GM18502 (cell line): ENCODE measurements around the gene AMBP.

Experiments used
- ATAC-seq: cut with Tn5 transposase; IDR thresholded peaks from one replicate; pipeline ENCODE4 v1.9.1; 2021; ENCODE audit warnings: mild to moderate bottlenecking; ENCODE audit not compliant: unreplicated experiment, poor library complexity

AMBP gene

GRCh38 chr9:114078021-114078780 lies at the start of gene AMBP:
Gene AMBP, minus strand, starts transcription at chr9:114078300. Its CDS starts 91 bp downstream, at chr9:114078209.
- no peak for ATAC-seq

- no peak for ATAC-seq
Measured at GRCh38 chr9:114126247-114127060, 48.4 kb upstream of the AMBP start.

GRCh38 chr9:114125476-114126013 lies 47.4 kb upstream of the AMBP start:
- no peak for ATAC-seq

GRCh38 chr9:114124666-114125475 lies 46.8 kb upstream of the AMBP start:
- ATAC-seq: no peak

GRCh38 chr9:114124138-114124537 lies 46.0 kb upstream of the AMBP start:
- ATAC-seq: no peak

- no peak for ATAC-seq
Measured at GRCh38 chr9:114123031-114123977, 45.2 kb upstream of the AMBP start.

- no peak for ATAC-seq
Measured at GRCh38 chr9:114122136-114123027, 44.3 kb upstream of the AMBP start.

GRCh38 chr9:114121227-114122135 lies 43.4 kb upstream of the AMBP start:
- ATAC-seq: no peak

GRCh38 chr9:114120192-114121014 lies 42.3 kb upstream of the AMBP start:
- no peak for ATAC-seq

GRCh38 chr9:114119242-114120191 lies 41.4 kb upstream of the AMBP start:
- ATAC-seq: no peak

GRCh38 chr9:114117996-114118830 lies 40.1 kb upstream of the AMBP start:
- no peak for ATAC-seq

- ATAC-seq: no peak
Measured at GRCh38 chr9:114117614-114117995, 39.5 kb upstream of the AMBP start.

GRCh38 chr9:114116126-114116747 lies 38.1 kb upstream of the AMBP start:
- no peak for ATAC-seq

- no peak for ATAC-seq
Measured at GRCh38 chr9:114115654-114116125, 37.6 kb upstream of the AMBP start.
